Measurements from ENCODE around the gene UBE2O.

Gene UBE2O

DNA sequence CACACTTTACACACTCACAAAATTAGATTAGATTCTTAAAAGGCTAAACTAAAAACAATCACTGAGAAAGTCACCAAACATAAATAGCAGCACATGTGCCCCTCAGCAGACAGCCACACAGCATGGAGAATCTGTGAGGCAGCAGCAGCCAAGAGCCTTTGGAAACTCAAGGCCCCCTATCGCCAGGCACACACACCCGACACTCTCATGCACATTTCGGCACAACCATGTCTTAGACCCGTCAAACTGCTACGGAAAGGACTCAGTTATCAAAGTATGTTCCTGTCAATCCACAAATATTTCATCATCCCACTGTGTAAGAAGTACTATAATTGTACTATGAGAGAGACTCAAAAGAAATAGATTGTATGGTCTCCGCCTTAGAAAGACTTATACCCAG, 20.9 kb downstream of the UBE2O start:
- no peak overlapping the region for H3K4me3 ChIP-seq (ENCODE audit: low read length)
- no peak for TF ChIP-seq CTCF (conservative IDR thresholded peaks at IDR 0.05; ENCODE audit: low read depth, low read length)
- DNase-seq (ENCODE audit: low read depth) = no peak

DNA sequence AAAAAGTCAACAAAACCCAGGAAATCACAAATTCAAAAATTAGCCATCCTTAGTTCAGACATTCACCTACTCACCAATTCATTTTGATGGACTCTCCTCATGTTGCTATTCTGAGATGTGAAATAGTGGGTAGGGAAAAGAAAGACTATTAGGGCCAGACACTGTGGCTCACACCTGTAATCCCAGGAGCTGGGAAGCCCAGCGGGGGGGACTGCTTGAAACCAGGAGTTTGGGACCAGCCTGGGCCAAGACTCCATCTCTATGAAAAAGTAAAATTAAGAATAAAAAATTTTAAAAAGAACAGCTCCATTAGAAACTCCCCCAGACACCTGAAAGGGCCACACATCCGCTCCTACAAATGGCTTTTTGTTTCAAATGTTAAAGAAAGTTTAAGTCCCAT, 21.4 kb downstream of the UBE2O start:
- DNase-seq (ENCODE audit: low read depth) = no peak
- no peak overlapping the region for H3K4me3 ChIP-seq (ENCODE audit: low read length)
- TF ChIP-seq CTCF (conservative IDR thresholded peaks at IDR 0.05; ENCODE audit: low read depth, low read length) = no peak

DNA sequence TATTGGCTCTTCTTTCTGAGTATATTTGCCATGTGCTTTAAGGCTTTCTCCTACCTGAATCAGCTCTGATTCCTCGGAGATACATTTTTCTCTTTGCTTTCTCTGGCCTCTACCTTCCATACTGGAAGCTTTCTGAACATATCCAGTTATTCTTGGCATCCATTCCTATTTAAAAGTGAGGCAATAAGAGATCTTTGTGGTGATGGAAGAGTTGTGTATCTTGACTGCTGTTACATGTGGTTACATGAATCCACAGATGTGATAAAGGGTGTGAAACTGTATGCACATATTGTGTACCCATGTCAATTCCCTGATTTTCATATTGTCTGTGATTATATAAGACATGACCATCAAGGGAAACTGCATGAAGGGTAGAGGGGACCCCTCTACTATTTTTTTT, 24.4 kb downstream of the UBE2O start:
- TF ChIP-seq CTCF (conservative IDR thresholded peaks at IDR 0.05; ENCODE audit: low read depth, low read length) = no peak
- H3K4me3 ChIP-seq (ENCODE audit: low read length) = no peak overlapping the region
- DNase-seq (ENCODE audit: low read depth) = no peak

DNA sequence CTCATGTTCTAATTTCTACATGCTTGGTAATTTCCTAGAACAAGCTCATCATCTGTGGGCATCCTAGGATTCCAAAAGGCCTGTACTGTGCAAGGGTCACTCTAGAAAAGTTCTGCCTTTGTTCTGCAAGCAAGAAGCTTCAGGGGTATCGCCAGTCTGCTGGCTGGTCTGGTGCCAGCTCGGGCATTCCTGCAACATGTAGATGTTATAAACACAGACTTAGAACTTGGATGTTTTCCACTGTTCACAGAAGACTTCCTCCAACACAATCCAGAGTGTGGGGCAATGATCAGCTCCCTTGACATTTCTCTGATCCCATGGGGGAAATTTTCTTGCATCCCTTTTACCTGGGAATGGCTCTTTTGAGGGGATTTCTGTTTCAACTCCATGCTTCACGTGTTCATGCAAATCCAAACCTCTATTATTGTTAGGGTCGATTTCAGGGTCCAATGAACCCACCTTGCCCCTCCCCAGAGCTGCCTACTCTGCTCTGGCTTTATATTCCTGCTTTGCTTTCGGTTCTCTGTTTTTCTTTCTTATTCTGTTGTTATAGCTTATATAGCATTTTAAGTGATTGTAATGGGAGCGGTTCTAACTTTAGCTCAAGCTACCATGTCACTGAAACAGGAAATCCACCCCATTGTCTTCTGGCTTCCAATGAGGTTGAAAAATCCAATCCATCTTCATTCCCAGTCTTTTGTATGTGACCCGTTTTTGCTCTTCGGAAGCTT, 25.3 kb downstream of the UBE2O start:
- no peak for DNase-seq (ENCODE audit: low read depth)
- no peak for TF ChIP-seq CTCF (conservative IDR thresholded peaks at IDR 0.05; ENCODE audit: low read depth, low read length)
- no peak overlapping the region for H3K4me3 ChIP-seq (ENCODE audit: low read length)

DNA sequence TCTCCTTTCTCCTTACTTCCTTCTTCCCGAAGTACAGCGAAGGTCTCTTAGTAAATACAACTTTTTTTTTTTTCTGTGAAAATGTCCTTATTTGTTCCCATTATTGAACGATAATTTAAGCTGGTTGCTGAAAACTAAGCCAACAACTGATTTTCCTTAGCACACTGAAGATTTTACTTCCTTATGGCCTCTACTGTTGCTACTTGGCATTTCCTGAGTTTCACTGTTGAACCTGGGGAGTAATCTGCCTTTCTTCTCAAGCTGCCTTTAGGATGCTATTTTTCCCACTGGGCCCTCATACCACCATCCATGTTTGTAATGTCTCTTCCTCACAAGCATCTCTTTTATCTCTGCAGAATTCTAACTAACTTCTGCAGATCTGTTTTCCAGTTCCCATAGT, 26.1 kb downstream of the UBE2O start:
- no peak for DNase-seq (ENCODE audit: low read depth)
- no peak overlapping the region for H3K4me3 ChIP-seq (ENCODE audit: low read length)
- no peak for TF ChIP-seq CTCF (conservative IDR thresholded peaks at IDR 0.05; ENCODE audit: low read depth, low read length)

DNA sequence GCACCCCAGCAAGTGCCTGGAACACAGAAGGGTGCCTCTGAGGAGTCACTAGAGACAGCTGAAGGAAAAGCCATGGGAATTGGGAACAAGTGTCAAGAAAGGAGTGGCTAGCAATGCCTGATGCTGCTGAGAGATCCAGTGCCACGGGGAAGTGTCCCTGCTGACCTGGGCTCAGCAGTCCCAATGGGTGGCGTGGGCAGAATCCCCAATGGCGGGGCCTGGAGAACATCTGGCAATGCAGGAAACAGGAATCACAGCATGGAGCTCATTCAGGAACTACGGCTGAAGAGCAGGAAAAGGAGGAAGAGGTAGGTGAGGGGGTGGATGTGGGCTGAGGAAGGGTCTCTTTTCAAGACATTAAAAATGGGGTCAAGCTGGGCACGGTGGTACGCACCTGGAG, 30.1 kb downstream of the UBE2O start:
- no peak for DNase-seq (ENCODE audit: low read depth)
- H3K4me3 ChIP-seq (ENCODE audit: low read length) = no peak overlapping the region
- TF ChIP-seq CTCF (conservative IDR thresholded peaks at IDR 0.05; ENCODE audit: low read depth, low read length) = no peak

DNA sequence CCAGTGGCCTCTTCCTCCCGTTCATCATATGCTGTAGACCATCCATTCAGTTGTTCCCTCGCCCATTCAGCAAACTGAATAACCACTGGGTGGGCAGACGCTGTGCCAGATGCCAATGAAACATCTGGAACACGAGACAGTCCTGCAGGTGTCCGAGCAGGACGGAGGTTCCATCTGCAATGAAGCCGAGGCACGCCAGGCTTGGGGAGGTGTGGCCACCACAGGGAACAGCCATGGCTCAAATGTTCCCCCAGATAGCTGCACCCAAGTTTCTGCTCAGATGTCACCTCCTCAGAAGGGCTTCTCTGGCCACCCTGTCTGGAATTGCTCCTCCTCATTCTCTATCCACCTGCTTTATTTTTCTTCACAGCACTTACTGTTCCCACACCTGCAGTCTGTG, 30.5 kb downstream of the UBE2O start:
- no peak for TF ChIP-seq CTCF (conservative IDR thresholded peaks at IDR 0.05; ENCODE audit: low read depth, low read length)
- no peak for DNase-seq (ENCODE audit: low read depth)
- no peak overlapping the region for H3K4me3 ChIP-seq (ENCODE audit: low read length)
